GM12872 (cell line): ENCODE results near the gene CHST14.
A peak's percentile ranks its signal among the peaks of the same experiment; 100 is the strongest.

Experiments used
- TF ChIP-seq, protein P1 (sequence below): IDR thresholded peaks from 3 replicates; pipeline ENCODE4 v1.5.1; 2011; ENCODE audit warnings: low read depth, mild to moderate bottlenecking, low read length, moderate library complexity; ENCODE audit not compliant: insufficient read depth

The CHST14 gene, protein sequence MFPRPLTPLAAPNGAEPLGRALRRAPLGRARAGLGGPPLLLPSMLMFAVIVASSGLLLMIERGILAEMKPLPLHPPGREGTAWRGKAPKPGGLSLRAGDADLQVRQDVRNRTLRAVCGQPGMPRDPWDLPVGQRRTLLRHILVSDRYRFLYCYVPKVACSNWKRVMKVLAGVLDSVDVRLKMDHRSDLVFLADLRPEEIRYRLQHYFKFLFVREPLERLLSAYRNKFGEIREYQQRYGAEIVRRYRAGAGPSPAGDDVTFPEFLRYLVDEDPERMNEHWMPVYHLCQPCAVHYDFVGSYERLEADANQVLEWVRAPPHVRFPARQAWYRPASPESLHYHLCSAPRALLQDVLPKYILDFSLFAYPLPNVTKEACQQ

DNA sequence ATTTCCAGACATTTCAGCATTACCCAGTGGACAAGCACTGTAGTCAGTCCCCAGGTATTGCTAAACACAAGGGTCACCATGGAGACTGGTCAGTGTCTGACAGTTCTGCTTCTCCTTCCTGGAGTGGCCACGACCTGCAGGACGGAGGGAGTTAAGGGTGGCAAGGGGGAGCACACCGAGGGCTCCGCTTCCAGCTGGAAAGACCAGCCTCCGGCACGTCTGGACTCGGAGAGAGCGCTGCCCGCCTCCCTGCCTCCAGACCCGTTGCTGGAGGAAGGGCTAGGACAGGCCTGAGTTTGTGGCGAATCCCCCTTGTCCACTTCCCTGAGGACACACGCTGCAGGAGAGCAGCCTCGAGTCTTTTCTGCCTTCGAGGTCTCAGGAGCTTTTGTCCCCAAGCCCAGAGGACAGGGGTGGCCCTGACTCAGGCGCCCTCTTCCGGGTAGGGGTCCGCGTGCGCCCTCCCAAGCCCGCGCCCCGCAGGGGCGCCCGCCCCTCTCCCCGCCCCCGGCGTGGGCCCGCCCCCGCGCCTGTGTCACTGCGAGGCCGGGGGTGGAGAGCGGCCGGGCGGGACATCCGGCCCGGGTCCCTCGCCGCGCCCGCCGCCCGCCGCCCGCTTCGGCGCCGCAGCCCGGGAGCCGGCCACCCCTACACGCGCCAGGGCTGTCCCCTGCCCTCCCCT is at the start of gene CHST14:
TSS of gene CHST14 (plus strand) at position 562 of the 682 bp plus-strand sequence. CDS start 230 bp downstream, outside the sequence.
- TF ChIP-seq, protein P1, sequence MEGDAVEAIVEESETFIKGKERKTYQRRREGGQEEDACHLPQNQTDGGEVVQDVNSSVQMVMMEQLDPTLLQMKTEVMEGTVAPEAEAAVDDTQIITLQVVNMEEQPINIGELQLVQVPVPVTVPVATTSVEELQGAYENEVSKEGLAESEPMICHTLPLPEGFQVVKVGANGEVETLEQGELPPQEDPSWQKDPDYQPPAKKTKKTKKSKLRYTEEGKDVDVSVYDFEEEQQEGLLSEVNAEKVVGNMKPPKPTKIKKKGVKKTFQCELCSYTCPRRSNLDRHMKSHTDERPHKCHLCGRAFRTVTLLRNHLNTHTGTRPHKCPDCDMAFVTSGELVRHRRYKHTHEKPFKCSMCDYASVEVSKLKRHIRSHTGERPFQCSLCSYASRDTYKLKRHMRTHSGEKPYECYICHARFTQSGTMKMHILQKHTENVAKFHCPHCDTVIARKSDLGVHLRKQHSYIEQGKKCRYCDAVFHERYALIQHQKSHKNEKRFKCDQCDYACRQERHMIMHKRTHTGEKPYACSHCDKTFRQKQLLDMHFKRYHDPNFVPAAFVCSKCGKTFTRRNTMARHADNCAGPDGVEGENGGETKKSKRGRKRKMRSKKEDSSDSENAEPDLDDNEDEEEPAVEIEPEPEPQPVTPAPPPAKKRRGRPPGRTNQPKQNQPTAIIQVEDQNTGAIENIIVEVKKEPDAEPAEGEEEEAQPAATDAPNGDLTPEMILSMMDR = peak; percentile 22; the same call in 1 of the 3 replicates

DNA sequence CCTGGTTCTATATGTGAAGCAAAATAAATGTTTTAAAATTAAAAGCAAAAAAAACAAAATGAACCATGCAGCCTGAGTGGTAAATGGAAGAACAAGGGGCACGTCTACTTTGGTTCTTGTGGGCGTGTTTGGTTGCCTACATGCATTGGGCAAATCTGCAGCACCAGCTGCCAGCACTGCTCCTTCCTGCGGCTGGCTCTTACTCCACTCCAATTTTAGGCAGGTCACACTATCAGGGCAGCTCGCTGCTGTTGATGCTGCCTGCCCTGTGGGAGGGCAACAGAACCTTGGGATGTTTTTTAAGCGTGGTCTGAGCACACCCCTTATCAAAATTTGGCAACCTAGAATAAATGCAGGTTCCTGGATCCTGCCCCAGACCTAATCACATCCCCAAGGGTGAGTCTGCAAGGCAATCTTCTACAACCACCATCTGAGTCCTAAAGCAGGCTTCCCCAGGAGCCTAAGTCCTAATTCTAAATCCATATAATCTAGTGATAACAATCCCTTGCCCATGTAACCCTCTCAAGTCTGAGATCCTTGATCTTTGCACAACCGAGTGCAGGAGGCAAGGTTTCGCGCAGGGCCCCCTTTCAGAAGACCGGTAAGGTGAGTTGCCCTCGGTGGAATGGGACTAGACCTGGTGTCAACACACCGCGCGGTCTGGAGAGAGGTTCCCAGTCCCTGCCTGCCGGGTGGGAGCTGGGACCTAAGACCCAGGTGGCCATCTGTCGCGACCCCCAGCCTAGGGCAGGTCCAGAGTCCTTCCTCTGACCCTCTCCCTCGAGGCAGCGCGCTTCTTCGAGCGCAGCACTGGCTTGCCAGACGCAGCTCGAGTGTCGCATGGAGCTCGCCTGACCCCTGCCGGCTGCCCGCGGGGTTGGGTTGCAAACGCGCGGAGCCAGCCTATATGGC is 49.3 kb upstream of the CHST14 start:
- TF ChIP-seq, protein P1 = peak; percentile 97

DNA sequence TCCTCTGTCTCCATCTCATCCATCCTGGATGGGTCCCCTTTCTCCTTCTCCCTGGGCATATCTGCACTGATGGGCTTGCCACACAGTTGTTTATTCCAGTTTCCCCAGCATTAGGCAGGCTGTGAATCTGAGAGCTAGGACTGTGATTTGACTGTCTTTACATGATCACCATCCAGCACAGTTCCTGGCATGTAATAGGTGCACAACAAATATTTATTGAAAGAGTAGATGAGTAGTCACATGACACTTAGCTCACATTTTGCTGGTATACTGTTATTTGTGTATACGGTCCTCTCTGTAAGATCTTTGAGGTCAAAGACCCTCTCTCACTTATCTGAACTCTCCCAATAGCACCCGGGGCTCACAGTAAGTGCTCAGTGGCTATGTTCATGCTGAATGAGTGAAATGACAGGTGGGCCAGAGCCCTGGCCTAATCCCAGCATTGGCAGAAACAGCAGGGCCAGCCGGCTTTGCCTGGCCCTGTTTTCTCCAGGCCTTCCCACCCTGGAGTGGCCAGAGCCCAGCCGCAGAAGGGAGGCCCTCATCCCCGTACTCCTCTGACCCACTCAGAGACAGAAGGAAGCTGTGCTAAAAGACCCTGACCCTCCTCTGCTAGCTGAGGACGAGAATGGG is 46.2 kb upstream of the CHST14 start:
- TF ChIP-seq, protein P1 = no peak

DNA sequence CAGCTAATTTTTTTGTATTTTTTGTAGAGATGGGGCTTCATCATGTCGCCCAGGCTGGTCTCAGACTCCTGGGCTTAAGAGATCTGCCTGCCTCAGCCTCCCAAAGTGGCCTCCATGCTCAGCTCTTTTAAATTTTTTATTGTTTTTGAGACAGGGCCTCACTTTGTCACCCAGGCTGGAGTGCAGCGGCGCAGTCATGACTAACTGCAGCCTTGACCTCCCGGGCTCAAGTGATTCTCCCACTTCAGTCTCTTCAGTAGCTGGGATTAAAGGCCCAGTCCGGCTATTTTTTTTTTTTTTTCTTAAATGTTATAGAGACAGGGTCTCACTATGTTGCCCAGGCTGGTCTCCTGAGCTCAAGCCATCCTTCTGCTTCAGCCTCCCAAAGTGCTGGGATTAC is 45.1 kb upstream of the CHST14 start:
- TF ChIP-seq, protein P1 = no peak

DNA sequence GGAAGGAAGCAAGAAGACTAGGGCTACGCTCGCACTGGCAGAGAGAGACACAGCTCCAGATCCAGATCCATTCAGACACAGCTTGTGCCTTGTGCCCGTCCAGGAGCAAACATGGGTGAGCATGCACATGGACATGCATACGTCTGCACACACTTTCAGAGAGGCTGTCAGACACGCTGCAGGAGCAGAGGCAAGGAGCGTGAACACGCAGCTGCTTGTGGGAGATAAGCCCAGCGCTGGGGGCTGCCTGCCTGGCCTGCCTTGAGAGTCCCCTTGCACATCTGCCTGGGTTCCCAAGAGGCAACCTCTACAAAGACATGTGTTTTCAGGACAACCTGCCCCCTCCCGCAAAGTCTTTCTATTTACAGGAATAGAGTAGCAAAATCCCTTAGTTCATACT is 43.6 kb upstream of the CHST14 start:
- TF ChIP-seq, protein P1 = no peak

DNA sequence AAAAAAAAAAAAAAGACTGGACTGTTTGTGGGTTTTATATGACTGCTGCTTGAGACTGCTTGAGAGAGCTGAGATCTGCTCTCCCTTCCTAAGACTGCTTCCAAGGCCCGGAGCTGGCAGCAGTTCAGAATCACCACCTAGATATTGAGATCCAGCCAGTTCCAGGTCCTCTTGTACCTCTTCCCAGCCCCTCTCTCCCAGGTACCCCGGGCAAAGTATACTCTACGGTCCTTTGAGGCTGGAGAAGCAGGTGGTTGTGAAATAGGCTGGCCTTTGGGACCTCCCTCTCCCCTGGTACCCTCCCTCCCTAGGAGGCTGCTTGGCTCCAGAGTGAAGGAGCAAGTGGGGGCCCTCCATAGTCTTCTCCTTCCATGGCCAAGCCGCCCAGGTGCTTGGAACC is 42.6 kb upstream of the CHST14 start:
- TF ChIP-seq, protein P1 = no peak
